Neural progenitor cell (in vitro differentiated cells): ENCODE results near the gene NBEA. TPM values are rescaled to one million over a fixed set of nuclear protein-coding genes. Genes with fewer than 3 reads are reported as not detected.

ENCODE experiments used
- DNase-seq: peaks from one replicate; pipeline ENCODE4 v3.0.0-alpha.2; 2016; ENCODE audit warnings: low spot score
- H2AFZ ChIP-seq: fragments of 200-600 bp; sonication (generic); replicated peaks from 2 replicates; pipeline ENCODE4 v1.6.1; 2016; ENCODE audit warnings: antibody characterized with exemption
- H3F3A ChIP-seq: fragments of 200-600 bp; sonication (generic); 2 replicates; pipeline ENCODE4 v1.6.1; 2016; ENCODE audit warnings: antibody characterized with exemption, low read depth
- H3K27ac ChIP-seq: fragments of 200-600 bp; sonication (generic); 2 replicates; pipeline ENCODE4 v1.5.1; 2016; ENCODE audit warnings: mild to moderate bottlenecking
- H3K27me3 ChIP-seq: fragments of 200-600 bp; sonication (generic); 2 replicates; pipeline ENCODE4 v1.6.1; 2016; ENCODE audit warnings: mild to moderate bottlenecking, moderate library complexity
- H3K36me3 ChIP-seq: fragments of 200-600 bp; sonication (generic); 2 replicates; pipeline ENCODE4 v1.5.1; 2016
- H3K4me1 ChIP-seq: fragments of 200-600 bp; sonication (generic); 2 replicates; pipeline ENCODE4 v1.6.1; 2016; ENCODE audit warnings: mixed run types
- H3K4me2 ChIP-seq: fragments of 200-600 bp; sonication (generic); 2 replicates; pipeline ENCODE4 v1.6.1; 2016
- H3K4me3 ChIP-seq: fragments of 200-600 bp; sonication (generic); 2 replicates; pipeline ENCODE4 v1.5.1; 2016
- H3K79me2 ChIP-seq: fragments of 200-600 bp; sonication (generic); 2 replicates; pipeline ENCODE4 v1.6.1; 2016; ENCODE audit warnings: low read depth
- H3K9ac ChIP-seq: fragments of 200-600 bp; sonication (generic); 2 replicates; pipeline ENCODE4 v1.6.1; 2016
- H3K9me3 ChIP-seq: fragments of 200-600 bp; sonication (generic); 2 replicates; pipeline ENCODE4 v1.5.1; 2016; ENCODE audit warnings: low read depth
- H4K20me1 ChIP-seq: fragments of 200-600 bp; sonication (generic); 2 replicates; pipeline ENCODE4 v1.6.1; 2016; ENCODE audit warnings: low read depth
- H3K27ac Mint-ChIP-seq: 3 replicates; pipeline ENCODE4 v1.8.0; 2021; ENCODE audit warnings: mixed read lengths
- H3K27me3 Mint-ChIP-seq: 2 replicates; pipeline ENCODE4 v1.8.0; 2022; ENCODE audit warnings: low read depth, mild to moderate bottlenecking, inconsistent platforms, moderate library complexity, mixed read lengths; ENCODE audit not compliant: insufficient read depth
- H3K36me3 Mint-ChIP-seq: 3 replicates; pipeline ENCODE4 v1.8.0; 2021; ENCODE audit warnings: mixed read lengths
- H3K4me1 Mint-ChIP-seq: 3 replicates; pipeline ENCODE4 v1.8.0; 2021; ENCODE audit warnings: mixed read lengths
- H3K4me3 Mint-ChIP-seq: 3 replicates; pipeline ENCODE4 v1.8.0; 2021; ENCODE audit warnings: mild to moderate bottlenecking, moderate library complexity, mixed read lengths
- H3K9me3 Mint-ChIP-seq: 3 replicates; pipeline ENCODE4 v1.8.0; 2020; ENCODE audit warnings: mixed read lengths
- EZH2 ChIP-seq: fragments of 200-600 bp; sonication (generic); IDR thresholded peaks from 2 replicates; pipeline ENCODE4 v1.6.1; 2017; ENCODE audit warnings: antibody characterized with exemption, mild to moderate bottlenecking, moderate library complexity
- EZH2phosphoT487 ChIP-seq: fragments of 200-600 bp; sonication (generic); IDR thresholded peaks from 2 replicates; pipeline ENCODE4 v1.6.1; 2017; ENCODE audit warnings: antibody characterized with exemption
- total RNA-seq: library from RNA; depleted of rRNA; stranded (reverse); fragments of >200 nt; gene quantifications from 2 replicates; pipeline ENCODE4 v1.2.3, GENCODE V29; 2015; ENCODE audit warnings: low replicate concordance
- TF ChIP-seq, protein P1 (sequence below): fragments of 200-600 bp; sonication (generic); IDR thresholded peaks from 2 replicates; pipeline ENCODE4 v1.5.1; 2017; ENCODE audit warnings: antibody characterized with exemption, mild to moderate bottlenecking

The NBEA gene
- total RNA-seq, 1 donor from 2014 or later: 31.0 TPM

DNA sequence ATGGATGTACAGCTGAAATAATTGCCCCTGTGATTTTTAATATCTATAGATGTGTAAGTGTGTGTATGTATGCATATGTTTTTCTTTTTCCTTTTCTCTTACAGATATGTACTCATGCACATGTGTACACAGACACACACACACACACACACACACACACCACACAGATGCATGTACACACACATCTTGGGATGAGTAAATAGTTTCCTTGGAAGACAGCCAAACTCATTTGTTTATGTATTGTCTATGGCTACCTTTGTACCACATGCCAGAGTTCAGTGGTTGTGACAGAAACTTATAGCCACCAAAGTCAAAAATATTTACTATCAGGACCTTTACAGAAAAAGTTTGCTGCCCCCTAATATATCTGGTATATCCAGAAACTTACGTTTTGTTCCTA is 341.8 kb downstream of the NBEA start:
- no peak overlapping the region for H3K9ac ChIP-seq
- H3K36me3 Mint-ChIP-seq: no peaks in the 10 kb centered on the region
- no peaks in the 10 kb centered on the region for H3K27me3 ChIP-seq
- H3F3A ChIP-seq: no peaks in the 10 kb centered on the region
- no peak overlapping the region for H3K4me2 ChIP-seq
- H3K4me3 ChIP-seq: no peak overlapping the region
- DNase-seq: no peak
- no peaks in the 10 kb centered on the region for H3K36me3 ChIP-seq
- H2AFZ ChIP-seq: no peak overlapping the region
- H3K27ac Mint-ChIP-seq: no peak overlapping the region
- H3K9me3 Mint-ChIP-seq: no peaks in the 10 kb centered on the region
- TF ChIP-seq, protein P1, sequence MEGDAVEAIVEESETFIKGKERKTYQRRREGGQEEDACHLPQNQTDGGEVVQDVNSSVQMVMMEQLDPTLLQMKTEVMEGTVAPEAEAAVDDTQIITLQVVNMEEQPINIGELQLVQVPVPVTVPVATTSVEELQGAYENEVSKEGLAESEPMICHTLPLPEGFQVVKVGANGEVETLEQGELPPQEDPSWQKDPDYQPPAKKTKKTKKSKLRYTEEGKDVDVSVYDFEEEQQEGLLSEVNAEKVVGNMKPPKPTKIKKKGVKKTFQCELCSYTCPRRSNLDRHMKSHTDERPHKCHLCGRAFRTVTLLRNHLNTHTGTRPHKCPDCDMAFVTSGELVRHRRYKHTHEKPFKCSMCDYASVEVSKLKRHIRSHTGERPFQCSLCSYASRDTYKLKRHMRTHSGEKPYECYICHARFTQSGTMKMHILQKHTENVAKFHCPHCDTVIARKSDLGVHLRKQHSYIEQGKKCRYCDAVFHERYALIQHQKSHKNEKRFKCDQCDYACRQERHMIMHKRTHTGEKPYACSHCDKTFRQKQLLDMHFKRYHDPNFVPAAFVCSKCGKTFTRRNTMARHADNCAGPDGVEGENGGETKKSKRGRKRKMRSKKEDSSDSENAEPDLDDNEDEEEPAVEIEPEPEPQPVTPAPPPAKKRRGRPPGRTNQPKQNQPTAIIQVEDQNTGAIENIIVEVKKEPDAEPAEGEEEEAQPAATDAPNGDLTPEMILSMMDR: no peak
- TF ChIP-seq EZH2: no peak
- no peak for TF ChIP-seq EZH2phosphoT487
- H3K79me2 ChIP-seq: no peaks in the 10 kb centered on the region
- peaks cover 4% of the 10 kb centered on the region for H3K4me1 Mint-ChIP-seq
- H3K27ac ChIP-seq: no peak overlapping the region
- no peaks in the 10 kb centered on the region for H4K20me1 ChIP-seq
- H3K4me1 ChIP-seq: peaks cover 14% of the 10 kb centered on the region
- H3K9me3 ChIP-seq: no peaks in the 10 kb centered on the region
- H3K4me3 Mint-ChIP-seq: no peak overlapping the region
- no peaks in the 10 kb centered on the region for H3K27me3 Mint-ChIP-seq

DNA sequence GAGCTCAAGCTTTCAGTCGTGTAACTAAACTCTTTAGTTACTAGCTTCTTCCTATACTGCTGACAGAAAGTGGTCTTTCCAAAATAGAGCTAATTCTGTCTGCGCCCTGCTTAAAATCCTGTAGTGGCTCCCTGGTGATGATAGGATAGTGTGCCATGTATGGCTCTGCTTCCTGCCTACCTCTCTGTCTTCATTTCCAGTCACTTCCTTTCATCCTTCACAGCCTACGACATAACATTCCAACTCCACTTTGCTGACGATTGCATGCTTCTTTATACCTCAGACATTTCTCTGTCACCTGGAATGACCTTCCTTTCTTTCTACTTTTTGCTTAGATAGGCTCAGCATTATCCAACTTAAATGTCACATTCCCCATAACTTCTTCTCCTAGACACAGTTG is 343.6 kb downstream of the NBEA start:
- Histone ChIP-seq H3K36me3 (no peaks in the 10 kb centered on the region), H3K27me3 (no peaks in the 10 kb centered on the region), H3K4me2 (no peak overlapping the region), H3K4me1 (peaks cover 14% of the 10 kb centered on the region), H3K9ac (no peak overlapping the region), H3F3A (no peaks in the 10 kb centered on the region), H3K79me2 (no peaks in the 10 kb centered on the region), H2AFZ (no peak overlapping the region), H3K27ac (no peak overlapping the region), H3K4me3 (no peak overlapping the region), H3K9me3 (no peaks in the 10 kb centered on the region), H4K20me1 (no peaks in the 10 kb centered on the region)
- TF ChIP-seq EZH2phosphoT487 (no peak), EZH2 (no peak)
- TF ChIP-seq, protein P1: no peak
- Mint-ChIP-seq H3K27me3 (no peaks in the 10 kb centered on the region), H3K4me1 (peaks cover 4% of the 10 kb centered on the region), H3K27ac (no peak overlapping the region), H3K9me3 (no peaks in the 10 kb centered on the region), H3K36me3 (no peaks in the 10 kb centered on the region), H3K4me3 (no peak overlapping the region)
- DNase-seq: no peak

DNA sequence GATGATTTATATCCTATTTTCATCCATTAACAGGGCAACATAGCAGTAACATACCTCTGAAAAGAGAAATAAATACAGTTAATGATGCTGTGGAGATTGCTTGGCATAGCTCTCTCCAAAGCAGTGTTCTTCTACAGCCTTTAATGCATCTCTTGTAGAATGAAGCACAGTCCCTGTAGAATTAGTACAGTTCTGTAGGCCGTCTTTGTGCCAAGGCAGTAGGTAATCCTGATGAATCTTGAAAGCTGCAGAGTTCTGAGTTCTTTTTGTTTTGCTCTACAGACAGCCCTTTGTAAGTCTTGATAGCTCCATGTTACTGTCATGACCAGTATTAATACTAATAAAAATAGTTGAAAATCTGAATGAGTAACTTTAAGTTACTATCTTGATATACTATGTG is 350.3 kb downstream of the NBEA start:
- Mint-ChIP-seq H3K4me1 (peaks cover 2% of the 10 kb centered on the region), H3K4me3 (no peak overlapping the region), H3K27me3 (no peaks in the 10 kb centered on the region), H3K9me3 (no peaks in the 10 kb centered on the region), H3K36me3 (no peaks in the 10 kb centered on the region), H3K27ac (no peak overlapping the region)
- Histone ChIP-seq H3F3A (no peaks in the 10 kb centered on the region), H3K4me2 (no peak overlapping the region), H3K27me3 (no peaks in the 10 kb centered on the region), H3K4me1 (no peaks in the 10 kb centered on the region), H2AFZ (no peak overlapping the region), H3K9ac (no peak overlapping the region), H3K9me3 (no peaks in the 10 kb centered on the region), H3K36me3 (no peaks in the 10 kb centered on the region), H4K20me1 (no peaks in the 10 kb centered on the region), H3K27ac (no peak overlapping the region), H3K79me2 (no peaks in the 10 kb centered on the region), H3K4me3 (no peak overlapping the region)
- no peak for DNase-seq
- TF ChIP-seq EZH2phosphoT487 (no peak), EZH2 (no peak)
- TF ChIP-seq, protein P1: no peak
